Measurements from ENCODE around the gene SHOC2.
"Not testable (repeated sequence)": the region's sequence is repeated elsewhere in the genome, so short reads cannot be mapped to it uniquely, and the experiment has no call there.

Gene SHOC2

GRCh38 chr10:110901954-110902819 lies 17.2 kb upstream of the SHOC2 start:
- no peak for DNase-seq

GRCh38 chr10:110903280-110904278 lies 15.8 kb upstream of the SHOC2 start:
- no peak for DNase-seq

- no peak for DNase-seq
These were observed 9.3 kb upstream of the SHOC2 start for GRCh38 chr10:110910138-110910537.

- no peak for DNase-seq
These were observed 7.0 kb upstream of the SHOC2 start for GRCh38 chr10:110912374-110912773.

GRCh38 chr10:110914431-110914830 lies 5.0 kb upstream of the SHOC2 start:
- DNase-seq = no peak

GRCh38 chr10:110915035-110915434 lies 4.4 kb upstream of the SHOC2 start:
- no peak for DNase-seq

GRCh38 chr10:110915600-110915999 lies 3.8 kb upstream of the SHOC2 start:
- not testable (repeated sequence) for DNase-seq

- no peak for DNase-seq
These were observed 2.7 kb upstream of the SHOC2 start for GRCh38 chr10:110916554-110917346.

- peak; percentile 97 for DNase-seq
These were observed 1.1 kb upstream of the SHOC2 start for GRCh38 chr10:110918269-110918642.

GRCh38 chr10:110918643-110919348 lies 608 bp upstream of the SHOC2 start, which contains the start of gene BBIP1:
Gene BBIP1, minus strand, starts transcription at chr10:110919180. Its CDS starts 1,023 bp downstream, at chr10:110918157.
- DNase-seq = peak; percentile 100

- peak; percentile 78 for DNase-seq
These were observed 822 bp downstream of the SHOC2 start for GRCh38 chr10:110919971-110920881.

- DNase-seq = no peak
These were observed 4.6 kb downstream of the SHOC2 start for GRCh38 chr10:110923856-110924493.

GRCh38 chr10:110927461-110927860 lies 8.1 kb downstream of the SHOC2 start:
- no peak for DNase-seq

GRCh38 chr10:110931769-110932381 lies 12.5 kb downstream of the SHOC2 start:
- DNase-seq = no peak

GRCh38 chr10:110932505-110933180 lies 13.2 kb downstream of the SHOC2 start:
- DNase-seq = no peak

- no peak for DNase-seq
These were observed 17.4 kb downstream of the SHOC2 start for GRCh38 chr10:110936757-110937156.

GRCh38 chr10:110939419-110939818 lies 20.0 kb downstream of the SHOC2 start:
- DNase-seq = no peak

GRCh38 chr10:110944792-110945396 lies 25.5 kb downstream of the SHOC2 start:
- no peak for DNase-seq

GRCh38 chr10:110946496-110946895 lies 27.1 kb downstream of the SHOC2 start:
- DNase-seq = no peak

All from hematopoietic multipotent progenitor cell treated with erythropoietin and hydrocortisone succinate and interleukin-3 and kit ligand, for 6 days (in vitro differentiated cells).